Dermis microvascular lymphatic vessel endothelial cell (primary cell): ENCODE data around the gene ZNF326. TPM values are rescaled to one million over a fixed set of nuclear protein-coding genes. Genes with fewer than 3 reads are reported as not detected.
"Not testable (repeated sequence)": the region's sequence is repeated elsewhere in the genome, so short reads cannot be mapped to it uniquely, and the experiment has no call there.

Experiments used
- DNase-seq, 2 donors: peaks; one replicate each; pipeline versions ENCODE4 v3.0.0 to v3.0.0-alpha.2; 2010; ENCODE audit warnings: low read depth in 2 of 2
- total RNA-seq: library from RNA; depleted of rRNA; stranded (reverse); fragments of >200 nt; gene quantifications from 2 replicates; pipeline ENCODE4 v1.2.1, GENCODE V29; 2014

ZNF326 gene
- total RNA-seq, 1 donor from 2014 or later = 5.9 TPM

GRCh38 chr1:89995598-89996449, 914 bp downstream of the ZNF326 start:
- DNase-seq = peak; percentile 9 to 14

- DNase-seq = no peak
Measured at GRCh38 chr1:89996450-89997110, 1.7 kb downstream of the ZNF326 start.

GRCh38 chr1:89997152-89997551, 2.2 kb downstream of the ZNF326 start:
- DNase-seq = not testable (repeated sequence)

- no peak for DNase-seq
Measured at GRCh38 chr1:89998306-89998705, 3.4 kb downstream of the ZNF326 start.

DNA sequence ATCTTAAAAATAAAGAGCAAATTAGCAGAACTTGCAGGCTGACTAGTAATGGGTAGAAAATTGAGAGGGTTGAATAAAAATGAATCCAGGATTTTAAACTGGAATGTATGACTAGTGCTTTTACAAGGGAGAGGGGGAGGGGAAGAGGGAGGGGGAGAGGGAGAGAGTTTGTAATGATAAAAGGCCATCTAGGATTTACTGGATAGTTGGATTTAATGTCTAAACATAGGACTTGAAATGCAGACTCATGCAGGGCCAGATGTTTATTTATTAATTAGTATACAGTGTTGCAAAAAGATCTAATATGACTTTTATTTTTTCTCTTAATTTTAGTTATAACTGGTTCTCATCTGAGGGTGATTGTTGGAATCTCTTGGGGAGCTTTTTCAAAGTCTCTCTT, 4.3 kb downstream of the ZNF326 start:
- no peak for DNase-seq

DNA sequence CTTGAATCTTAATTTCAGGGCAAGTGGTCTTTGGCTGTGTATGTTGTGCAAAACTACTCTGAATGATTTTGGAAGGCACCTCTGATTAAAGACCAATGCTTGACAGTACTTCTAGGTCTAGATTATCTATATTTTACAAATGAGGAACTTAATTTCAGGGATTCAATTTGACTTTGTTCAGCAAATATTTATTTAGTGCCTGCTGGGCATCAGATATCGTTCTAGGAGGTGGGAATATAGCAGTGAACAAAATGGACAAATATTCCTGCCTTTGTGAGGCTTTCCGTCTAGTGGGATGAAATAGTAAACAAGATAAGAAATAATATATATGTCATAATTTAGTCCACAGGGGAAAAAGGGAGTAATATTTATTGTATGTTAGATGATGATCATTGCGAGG, 4.7 kb downstream of the ZNF326 start:
- no peak for DNase-seq

GRCh38 chr1:90000934-90001676, 6.2 kb downstream of the ZNF326 start:
- DNase-seq = no peak

DNA sequence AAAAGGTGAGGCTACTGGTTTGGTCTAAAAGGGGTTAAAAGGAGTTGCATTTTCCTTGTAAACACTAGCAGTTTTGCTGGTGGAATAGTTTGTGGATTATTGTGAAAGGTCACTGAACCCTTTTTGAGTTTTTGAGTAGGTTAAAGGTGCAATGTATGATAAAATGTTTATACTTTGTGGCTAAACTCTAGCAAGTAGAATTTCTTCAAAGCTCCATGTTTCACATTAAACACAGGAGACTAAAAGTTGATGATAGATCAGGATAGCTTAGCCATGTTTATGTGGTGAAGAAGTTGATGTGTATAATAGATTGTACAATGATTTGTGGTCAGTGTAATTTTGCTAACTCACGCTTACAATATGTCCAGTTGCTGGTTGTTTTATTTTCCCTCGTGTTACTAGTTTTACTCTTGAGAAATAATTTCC, 13.1 kb downstream of the ZNF326 start:
- DNase-seq = no peak

GRCh38 chr1:90012300-90012699, 17.4 kb downstream of the ZNF326 start:
- no peak for DNase-seq

DNA sequence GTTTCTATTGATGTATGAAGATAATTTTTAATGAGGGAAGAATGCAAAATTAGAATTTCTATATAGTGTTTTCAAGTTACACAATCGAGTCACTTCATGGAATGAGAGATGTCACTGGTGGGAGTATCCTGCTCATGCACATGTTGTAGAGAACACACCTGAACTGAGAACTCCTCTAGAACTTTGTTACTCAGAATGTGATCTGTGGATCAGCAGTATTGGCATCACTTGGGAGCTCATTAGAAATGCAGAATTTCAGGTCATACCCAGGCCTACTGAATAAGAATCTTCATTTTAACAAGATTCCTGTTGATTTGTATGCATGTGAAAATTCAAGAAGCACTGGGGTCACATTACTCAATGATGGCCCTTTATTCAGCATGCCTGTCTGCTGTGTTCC, 28.8 kb downstream of the ZNF326 start:
- DNase-seq = no peak

GRCh38 chr1:90027281-90027680, 32.4 kb downstream of the ZNF326 start:
- no peak for DNase-seq

DNA sequence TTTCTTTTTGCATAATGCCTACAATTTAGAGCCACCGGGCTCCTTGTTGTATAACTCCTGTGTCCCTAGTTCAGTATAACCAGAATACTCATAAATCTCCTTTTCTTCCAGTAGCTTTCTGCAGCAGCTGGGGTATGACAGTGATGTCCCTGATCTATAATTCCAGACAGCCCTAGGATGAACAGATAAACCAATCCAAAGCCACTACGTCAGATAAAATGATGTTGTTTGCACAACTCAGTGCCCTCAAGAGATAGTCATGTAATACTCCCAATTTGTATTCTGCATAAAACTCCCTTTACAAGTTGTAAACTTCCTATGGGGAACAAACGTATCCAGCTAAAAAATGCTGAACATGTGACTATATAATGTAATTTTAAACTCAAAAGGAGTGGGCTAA, 44.7 kb downstream of the ZNF326 start:
- no peak for DNase-seq

DNA sequence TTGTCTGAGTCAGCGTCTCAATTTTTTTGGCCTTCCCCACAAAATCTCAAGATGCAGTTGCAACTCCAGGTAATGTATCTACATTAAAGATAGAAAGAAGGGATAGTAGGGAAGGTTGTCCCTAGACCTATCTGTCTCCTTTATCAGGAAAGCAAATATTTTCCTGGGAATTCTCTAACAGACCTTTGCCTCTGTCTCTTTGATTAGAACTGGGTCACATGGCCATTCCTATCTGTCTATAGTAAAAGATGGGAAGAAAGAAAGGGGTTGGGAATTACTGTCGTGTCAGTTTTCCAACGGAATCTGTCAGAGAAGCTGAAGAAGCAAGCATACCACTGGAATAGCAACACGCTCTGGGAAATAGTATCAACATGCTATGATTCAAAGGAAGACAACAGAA, 48.7 kb downstream of the ZNF326 start:
- DNase-seq = no peak

- no peak for DNase-seq
Measured at GRCh38 chr1:90044346-90044745, 49.4 kb downstream of the ZNF326 start.

DNA sequence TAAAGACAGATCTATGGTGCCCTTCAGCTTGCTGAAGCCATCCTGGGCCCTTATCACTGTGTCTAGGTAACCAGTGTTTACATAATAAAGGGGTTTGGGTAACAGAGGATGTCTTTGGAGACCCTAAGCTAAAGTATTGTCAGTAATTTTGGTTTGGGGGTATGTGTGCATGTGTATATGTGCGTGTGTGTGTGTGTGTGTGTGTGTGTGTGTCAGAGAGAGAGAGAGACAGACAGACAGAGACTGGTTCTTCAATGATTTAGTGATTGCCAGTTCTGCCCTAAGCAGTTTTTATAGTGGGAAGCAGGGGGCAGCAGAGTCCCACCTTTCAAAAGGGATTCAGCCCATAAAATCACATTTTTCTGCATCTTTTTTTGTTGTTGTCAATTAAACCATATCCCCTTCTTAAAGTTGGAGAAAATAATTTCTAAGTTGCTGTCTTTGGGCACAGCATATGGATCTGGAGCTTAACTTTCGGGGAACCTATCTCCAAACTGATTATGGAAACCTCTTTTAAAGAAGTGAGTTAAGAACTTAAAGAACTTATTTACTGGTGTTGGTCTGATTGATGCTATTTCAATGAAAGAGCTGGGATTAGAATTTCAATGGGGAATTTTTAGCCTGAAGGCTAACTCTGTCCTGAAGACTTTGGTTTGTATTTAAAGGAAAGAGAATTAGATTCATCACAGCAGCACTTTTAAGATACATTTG, 51.1 kb downstream of the ZNF326 start:
- peak; percentile 5 to 44 for DNase-seq

- no peak for DNase-seq
Measured at GRCh38 chr1:90046635-90047034, 51.7 kb downstream of the ZNF326 start.

- DNase-seq = no peak
Measured at GRCh38 chr1:90048043-90048442, 53.1 kb downstream of the ZNF326 start.

- DNase-seq = not testable (repeated sequence)
Measured at GRCh38 chr1:90062700-90063643, 68.1 kb downstream of the ZNF326 start.

GRCh38 chr1:90064109-90064508, 69.2 kb downstream of the ZNF326 start:
- DNase-seq = not testable (repeated sequence)

GRCh38 chr1:90067194-90067931, 72.5 kb downstream of the ZNF326 start:
- DNase-seq = no peak
